SIG-M5 (cell line): Measurements from ENCODE around the gene RFX4.

ENCODE experiments used
- DNase-seq: peaks from one replicate; lab custom pipeline; 2025; lab: John Stamatoyannopoulos, UW

The RFX4 gene

DNA sequence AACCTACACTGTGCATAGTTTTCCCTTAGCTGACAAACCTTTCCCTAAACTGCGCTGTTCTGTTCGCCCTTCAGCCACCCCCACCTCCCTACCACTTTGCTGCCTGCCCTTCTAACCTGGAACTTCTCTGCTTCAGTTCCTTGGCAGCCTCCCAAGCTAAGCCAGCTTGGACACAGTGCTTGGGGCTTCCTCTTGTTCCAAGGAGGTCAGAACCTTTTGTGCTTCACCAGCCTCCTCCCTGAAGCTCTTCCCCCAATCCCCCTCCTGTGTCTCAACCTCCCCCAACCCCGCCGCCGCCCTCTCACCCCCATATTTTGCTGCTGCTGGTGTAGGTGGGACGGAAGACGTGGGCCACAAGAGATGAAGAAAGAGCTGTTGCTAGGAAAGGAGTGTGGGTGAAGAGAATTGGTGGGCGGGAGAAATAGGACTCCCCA is 183.6 kb downstream of the RFX4 start:
- no peak for DNase-seq

GRCh38 chr12:106767206-106767605 is 184.4 kb downstream of the RFX4 start:
- DNase-seq: no peak

DNA sequence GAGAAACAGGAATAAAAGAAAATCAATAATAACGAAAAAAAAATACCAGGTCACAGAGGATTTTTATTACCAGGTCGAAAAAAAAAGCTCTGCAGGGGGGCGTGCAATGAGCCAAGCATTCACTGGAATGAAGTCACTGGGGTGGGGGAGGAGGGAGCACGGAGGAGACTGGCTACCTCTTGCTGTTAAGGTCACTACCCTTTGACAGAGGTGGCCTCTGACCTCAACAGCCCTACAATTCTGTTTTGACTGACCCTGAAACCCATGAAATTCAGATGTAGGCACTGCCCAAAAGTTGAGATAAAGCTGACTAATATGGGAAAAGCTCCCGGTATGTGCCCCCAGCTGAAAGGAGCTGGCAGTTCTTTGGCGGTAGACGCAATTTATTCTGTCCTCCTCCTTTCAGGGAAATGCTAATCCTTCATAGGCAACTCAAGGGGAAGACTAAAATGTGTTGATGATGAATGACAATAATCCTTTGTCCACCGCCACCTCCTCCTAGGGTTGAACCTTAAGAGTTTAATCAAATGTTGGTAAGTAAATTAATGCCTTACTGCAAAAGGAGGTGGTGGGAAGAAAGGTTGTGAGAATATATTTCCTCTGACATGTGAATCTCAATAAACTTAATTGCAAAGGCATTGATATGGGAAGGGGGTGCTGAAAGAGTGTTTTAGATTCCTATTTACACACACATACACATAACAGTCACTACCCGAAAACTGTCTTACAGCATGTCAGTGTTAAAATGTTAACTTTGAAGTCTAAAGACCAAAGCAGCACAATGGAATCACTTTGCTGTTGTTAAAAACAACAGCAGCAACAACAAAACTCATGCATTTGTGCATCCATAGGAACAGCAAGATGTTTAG is 185.4 kb downstream of the RFX4 start:
- DNase-seq: no peak

GRCh38 chr12:106769078-106769477 is 186.3 kb downstream of the RFX4 start:
- no peak for DNase-seq

DNA sequence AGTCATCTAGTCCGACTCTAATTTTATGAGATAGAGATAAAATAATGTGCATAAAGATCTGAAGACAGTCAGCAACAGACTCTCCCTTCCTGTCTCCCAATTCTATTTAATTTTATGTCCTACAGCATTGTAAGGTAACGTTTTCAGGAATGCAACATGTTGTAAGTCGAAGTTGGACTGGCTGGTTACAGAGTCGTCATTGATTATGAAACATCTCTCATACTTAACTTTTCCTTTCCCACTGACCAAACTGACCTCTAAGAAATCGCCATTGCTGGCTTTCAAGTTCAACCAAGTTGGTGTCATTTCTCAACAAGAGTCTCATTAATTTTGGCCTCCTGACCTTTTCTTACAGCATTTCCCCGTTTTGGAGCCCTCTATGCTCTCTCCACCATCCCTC is 186.7 kb downstream of the RFX4 start:
- DNase-seq: no peak

DNA sequence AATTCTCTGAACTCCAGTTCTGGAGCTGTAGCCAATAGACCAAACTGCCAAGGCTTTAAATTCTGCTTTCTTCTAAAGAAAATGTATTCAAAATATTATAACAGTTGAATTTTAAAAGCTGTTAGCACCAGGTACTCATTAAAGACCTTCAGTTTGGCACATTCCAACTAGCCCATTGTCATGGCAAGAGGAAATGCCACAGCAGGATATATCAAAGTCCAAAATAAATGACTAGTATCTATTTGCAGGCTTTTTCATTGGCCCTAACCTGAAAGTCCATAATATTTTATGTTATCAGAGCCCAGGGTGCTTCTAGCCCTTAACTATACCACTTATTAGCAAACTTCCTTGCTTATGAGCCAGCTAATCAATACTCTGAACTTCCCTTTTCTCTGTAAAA is 188.6 kb downstream of the RFX4 start:
- no peak for DNase-seq

DNA sequence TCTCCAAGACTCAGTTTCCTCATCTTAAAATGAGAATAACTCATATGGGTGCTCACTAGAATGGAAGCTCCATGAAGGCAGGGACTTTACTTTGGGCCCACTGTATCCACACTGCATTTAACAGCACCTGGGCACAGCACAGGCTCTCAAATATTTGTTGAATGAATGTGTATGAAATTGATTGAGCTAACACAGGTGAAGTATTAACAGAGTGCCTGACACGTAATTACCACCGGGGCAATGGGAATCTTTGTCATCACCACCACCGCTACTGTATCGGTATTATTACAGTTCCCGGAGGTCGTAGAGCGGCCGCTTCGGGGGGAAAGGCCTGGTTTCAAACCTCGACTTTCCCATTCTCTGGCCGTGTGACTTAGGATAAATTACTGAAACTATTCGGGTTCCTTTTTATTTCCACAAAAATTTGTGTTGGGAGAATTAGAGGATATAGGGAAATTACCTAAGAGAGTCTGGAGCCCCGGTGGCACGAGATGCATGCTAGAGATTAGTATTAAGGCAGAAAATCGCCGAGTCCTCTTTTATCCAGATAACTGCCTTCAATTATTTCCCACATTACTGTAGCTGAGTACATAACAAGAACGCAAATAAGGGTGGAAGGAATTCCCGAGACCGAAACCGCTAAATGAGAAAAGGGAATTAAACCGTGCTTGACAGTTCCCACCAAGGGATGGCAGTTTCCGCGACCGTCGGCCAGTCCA is 190.6 kb downstream of the RFX4 start:
- no peak for DNase-seq

DNA sequence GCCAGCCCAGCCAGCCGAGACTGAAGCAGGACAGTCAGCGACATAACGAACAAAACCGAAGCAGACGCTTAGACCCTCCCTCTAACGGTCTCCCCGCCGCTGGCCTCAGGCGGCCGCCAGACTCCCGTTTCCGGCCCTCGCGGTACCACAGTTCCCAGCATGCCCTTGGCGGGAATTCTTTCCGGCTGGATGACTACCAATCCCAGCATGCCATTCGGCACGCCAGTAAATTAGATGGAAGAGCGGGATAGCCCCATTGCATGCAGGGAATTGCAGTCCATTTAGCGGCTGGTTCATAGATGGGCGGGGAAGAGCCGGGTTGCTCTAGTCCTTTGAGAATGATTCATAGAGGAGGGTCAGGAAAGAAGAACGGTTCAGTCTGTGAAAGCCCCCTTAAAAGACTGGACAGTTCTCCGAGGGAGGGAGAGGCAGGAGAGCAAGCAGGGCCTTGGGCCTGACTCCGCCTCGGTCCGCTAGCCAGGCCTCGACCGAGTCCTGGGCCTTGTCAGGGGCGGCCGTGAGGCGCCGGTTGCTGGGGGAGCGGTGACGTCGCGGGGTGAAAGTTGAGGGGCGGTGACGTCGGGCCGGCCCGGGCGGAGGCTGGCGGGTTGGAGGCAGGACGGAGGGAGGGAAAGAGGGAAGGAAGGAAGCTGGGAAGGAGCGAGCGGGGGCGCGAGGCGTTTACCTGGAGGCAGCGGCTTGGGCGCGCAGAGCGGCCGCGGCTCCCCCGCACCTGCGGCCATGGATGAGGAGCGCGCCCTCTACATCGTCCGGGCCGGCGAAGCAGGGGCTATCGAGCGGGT is 191.4 kb downstream of the RFX4 start, which contains the start of gene RIC8B:
Gene RIC8B (plus strand): TSS at position 678 of the 803 bp plus-strand sequence. CDS start 64 bp downstream, at position 742.
- peak; percentile 90 for DNase-seq

GRCh38 chr12:106774808-106775524 is 192.2 kb downstream of the RFX4 start:
- DNase-seq: no peak

DNA sequence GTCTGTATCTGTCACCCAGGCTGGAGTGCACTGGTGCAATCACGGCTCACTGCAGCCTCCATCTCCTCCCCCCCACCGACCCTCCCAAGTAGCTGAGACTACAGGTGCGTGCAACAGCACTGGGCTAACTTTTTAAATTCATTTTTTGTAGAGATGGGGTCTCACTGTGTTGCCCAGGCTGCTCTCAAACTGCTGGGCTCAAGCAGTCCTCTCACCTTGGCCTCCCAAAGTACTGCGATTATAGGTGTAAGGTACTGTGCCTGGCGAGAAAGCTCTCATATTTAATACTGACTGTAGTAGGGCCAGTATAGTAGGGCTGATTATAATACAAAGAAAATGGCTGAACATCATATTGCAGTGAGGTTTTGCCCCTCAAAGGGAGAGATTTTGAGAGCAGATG is 194.1 kb downstream of the RFX4 start:
- no peak for DNase-seq

DNA sequence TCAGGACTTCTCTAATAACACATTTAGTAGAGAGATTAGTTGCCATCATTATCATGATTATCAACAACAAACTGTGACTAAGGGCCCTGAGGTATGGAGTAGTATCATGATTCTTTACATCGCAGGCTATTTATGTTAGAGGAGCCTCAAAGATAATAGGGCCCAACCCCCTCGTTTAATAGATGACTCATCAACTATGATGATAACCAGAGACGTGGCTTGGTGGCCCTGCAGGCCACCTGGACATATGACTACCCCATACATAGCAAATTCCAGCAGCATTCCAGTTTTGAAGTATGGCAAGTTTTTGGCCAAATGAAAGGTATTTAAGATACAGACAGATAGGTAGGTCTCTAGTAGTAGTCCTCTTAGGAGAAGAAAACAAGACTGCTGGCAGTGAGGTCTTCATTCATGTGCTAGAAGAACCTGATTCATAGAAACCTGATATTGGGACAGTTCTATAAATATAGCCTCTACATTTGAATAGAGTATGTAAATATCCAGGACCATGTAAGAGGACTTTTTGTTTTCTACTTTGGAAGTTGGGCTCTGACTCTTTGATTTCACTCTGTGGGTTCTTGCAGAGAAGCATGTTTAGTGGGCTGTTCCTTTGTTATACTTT is 197.3 kb downstream of the RFX4 start:
- no peak for DNase-seq

DNA sequence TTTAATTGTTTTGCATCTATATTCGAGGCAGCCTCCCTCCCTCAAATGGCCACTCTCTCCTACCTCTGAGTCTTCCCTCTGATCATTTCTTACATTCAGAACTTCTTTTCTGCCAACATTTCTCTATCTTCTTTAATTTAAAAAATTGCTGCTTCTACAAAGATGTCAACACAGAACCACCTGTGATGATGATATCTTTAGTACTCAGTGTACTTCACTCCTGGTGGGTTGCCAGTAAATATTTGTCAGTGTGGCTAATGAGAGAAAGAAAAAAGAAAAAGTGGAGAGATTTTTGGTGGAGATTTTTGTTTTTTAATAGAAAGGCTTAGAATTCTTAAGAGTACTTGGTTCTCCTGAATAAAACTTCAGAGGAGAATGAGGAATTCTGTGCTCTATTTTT is 199.8 kb downstream of the RFX4 start:
- no peak for DNase-seq

DNA sequence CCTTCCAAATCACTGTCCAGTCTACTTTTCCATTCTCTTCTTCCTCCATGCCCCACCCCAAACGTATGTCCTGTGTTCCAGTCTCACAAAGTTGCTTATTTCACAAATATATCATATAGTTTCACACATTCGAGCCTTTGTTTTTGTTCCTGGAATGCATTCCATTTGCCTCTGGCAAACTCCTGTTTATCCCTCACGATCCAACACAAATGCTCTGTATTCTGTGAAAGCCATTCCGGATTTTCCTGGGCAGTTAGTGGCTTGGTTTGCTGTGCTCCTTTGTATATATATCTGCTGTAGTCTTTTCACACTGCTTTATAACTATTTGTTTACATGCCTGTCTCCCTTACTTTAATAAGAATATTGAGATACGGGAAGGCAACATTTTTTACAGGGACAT is 200.7 kb downstream of the RFX4 start:
- no peak for DNase-seq

GRCh38 chr12:106790020-106790419 is 207.2 kb downstream of the RFX4 start:
- DNase-seq: no peak

DNA sequence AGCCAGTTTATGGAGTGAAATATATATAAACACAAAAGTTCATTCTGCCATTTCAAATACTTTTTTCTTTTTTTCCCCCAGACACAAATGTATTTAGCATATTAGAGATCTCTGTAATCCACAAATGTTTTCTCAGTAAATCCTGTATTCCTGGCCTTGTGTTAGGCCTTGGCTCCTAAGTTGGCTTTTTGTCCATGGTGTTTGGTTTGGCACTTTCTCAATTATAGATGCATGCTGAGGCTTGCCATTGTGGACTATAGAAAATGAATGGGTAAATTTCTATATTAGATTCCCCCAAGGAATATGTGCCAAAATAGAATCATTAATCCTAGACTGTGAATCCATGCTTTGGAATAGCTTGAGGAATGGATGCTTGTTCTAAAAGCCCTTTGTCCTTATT is 208.7 kb downstream of the RFX4 start:
- DNase-seq: no peak

DNA sequence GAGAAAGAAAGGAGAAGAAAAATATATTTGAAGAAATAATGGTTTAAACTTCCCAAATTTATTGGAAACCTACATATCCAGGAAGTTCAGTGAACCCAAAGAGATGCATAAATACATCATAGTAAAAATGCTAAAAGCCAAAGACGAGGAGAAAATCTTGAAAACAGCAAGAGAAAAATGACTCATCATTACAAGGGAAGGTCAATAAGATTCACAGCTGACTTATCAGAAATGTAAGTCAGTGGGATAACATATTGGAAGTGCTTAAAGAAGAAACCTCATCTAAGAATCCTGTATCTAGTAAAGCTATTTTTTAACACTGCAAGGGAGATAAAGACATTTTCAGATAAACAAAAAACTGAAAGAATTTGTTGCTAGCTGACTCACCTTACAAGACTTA is 211.6 kb downstream of the RFX4 start:
- no peak for DNase-seq

- no peak for DNase-seq
These were observed 218.4 kb downstream of the RFX4 start for GRCh38 chr12:106801167-106801708.

GRCh38 chr12:106801830-106802533 is 219.2 kb downstream of the RFX4 start:
- no peak for DNase-seq

- no peak for DNase-seq
These were observed 221.9 kb downstream of the RFX4 start for GRCh38 chr12:106804668-106805067.
